ENCODE results near the gene CCM2.

GRCh38 chr7:45039106-45039505, 39.1 kb downstream of the CCM2 start:
- no peak for TF ChIP-seq CTCF (IDR thresholded peaks at IDR 0.05)
- TF ChIP-seq POLR2A (IDR thresholded peaks at IDR 0.05) = no peak
- no peak for TF ChIP-seq EP300 (IDR thresholded peaks at IDR 0.05)

Data from ovary (tissue), 3 donors.